Measurements from ENCODE around the gene DLG2. TPM values are rescaled to one million over a fixed set of nuclear protein-coding genes. Genes with fewer than 3 reads are reported as not detected.

DLG2 gene
- total and polyA plus RNA-seq, 7 donors: 0.23 to 5.3 (median 3.4) TPM

- no peaks in the 10 kb centered on the region for H3K36me3 ChIP-seq (ENCODE audit: insufficient read depth in 1 of 2, low read depth in 1 of 2)
- WGBS, 3 donors: 24 to 34% (median 24%) methylated on average over 3 of the region's 3 CpGs
- no peaks in the 10 kb centered on the region for H3K4me1 ChIP-seq
Measured at GRCh38 chr11:83520849-83521248, 2106.3 kb downstream of the DLG2 start.

GRCh38 chr11:83511646-83512045 lies 2115.5 kb downstream of the DLG2 start:
- Histone ChIP-seq H3K27ac (no peak overlapping the region), H3K4me3 (no peak overlapping the region), H3K27me3 (ENCODE audit: insufficient read depth in 3 of 3, low read length in 2 of 3) (no peaks in the 10 kb centered on the region), H3K9me3 (no peaks in the 10 kb centered on the region), H3K36me3 (ENCODE audit: insufficient read depth in 1 of 2, low read depth in 1 of 2) (no peaks in the 10 kb centered on the region), H3K4me1 (no peaks in the 10 kb centered on the region)
- 55 to 59% (median 57%) methylated on average over 2 of the region's 2 CpGs for WGBS, 3 donors
- ATAC-seq (no peak), DNase-seq (no peak)
- intact Hi-C loops (cut with DNase I): no loop called here
- no peak for TF ChIP-seq CTCF (IDR thresholded peaks at IDR 0.05)

More at GRCh38 chr11:83520849-83521248, 2106.3 kb downstream of the DLG2 start:
- no peaks in the 10 kb centered on the region for H3K27me3 ChIP-seq (ENCODE audit: insufficient read depth in 3 of 3, low read length in 2 of 3)
- no peak for DNase-seq
- intact Hi-C loops (cut with DNase I): no loop called here
- ATAC-seq: no peak
- H3K4me3 ChIP-seq: no peak overlapping the region
- H3K27ac ChIP-seq: no peak overlapping the region
- no peaks in the 10 kb centered on the region for H3K9me3 ChIP-seq
- no peak for TF ChIP-seq CTCF (IDR thresholded peaks at IDR 0.05)

GRCh38 chr11:83510530-83511460 lies 2116.3 kb downstream of the DLG2 start:
- ATAC-seq (no peak), DNase-seq (no peak)
- WGBS, 3 donors: 50 to 52% (median 50%) methylated on average over 11 of the region's 11 CpGs
- no peaks in the 10 kb centered on the region for H3K36me3 ChIP-seq (ENCODE audit: insufficient read depth in 1 of 2, low read depth in 1 of 2)
- H3K27ac ChIP-seq: no peak overlapping the region
- no peaks in the 10 kb centered on the region for H3K27me3 ChIP-seq (ENCODE audit: insufficient read depth in 3 of 3, low read length in 2 of 3)
- H3K4me3 ChIP-seq: no peak overlapping the region
- no peaks in the 10 kb centered on the region for H3K4me1 ChIP-seq
- no peaks in the 10 kb centered on the region for H3K9me3 ChIP-seq
- intact Hi-C loops (cut with DNase I): no loop called here
- TF ChIP-seq CTCF (IDR thresholded peaks at IDR 0.05): no peak

- intact Hi-C loops (cut with DNase I): no loop called here
- H3K27me3 ChIP-seq (ENCODE audit: insufficient read depth in 3 of 3, low read length in 2 of 3): no peaks in the 10 kb centered on the region
- DNase-seq (no peak), ATAC-seq (no peak)
- no peaks in the 10 kb centered on the region for H3K9me3 ChIP-seq
- WGBS, 3 donors: 66 to 81% (median 78%) methylated on average over 6 of the region's 6 CpGs
- TF ChIP-seq CTCF (IDR thresholded peaks at IDR 0.05): no peak
- no peaks in the 10 kb centered on the region for H3K36me3 ChIP-seq (ENCODE audit: insufficient read depth in 1 of 2, low read depth in 1 of 2)
- no peak overlapping the region for H3K27ac ChIP-seq
- H3K4me3 ChIP-seq: no peak overlapping the region
- H3K4me1 ChIP-seq: no peaks in the 10 kb centered on the region
Measured at GRCh38 chr11:83508804-83509203, 2118.3 kb downstream of the DLG2 start.
